HFFc6 (cell line): ENCODE measurements around the gene SNRNP70. TPM values are rescaled to one million over a fixed set of nuclear protein-coding genes. Genes with fewer than 3 reads are reported as not detected.

Experiments used
- DNase-seq: peaks from one replicate; pipeline ENCODE4 v3.0.0-alpha.2; 2018
- H3K27ac Mint-ChIP-seq: 2 replicates; pipeline ENCODE4 v1.8.0; 2020; ENCODE audit warnings: mild to moderate bottlenecking, mixed read lengths
- H3K27me3 Mint-ChIP-seq: 2 replicates; pipeline ENCODE4 v1.8.0; 2021; ENCODE audit warnings: mild to moderate bottlenecking, moderate library complexity, mixed read lengths; ENCODE audit not compliant: insufficient read depth
- H3K36me3 Mint-ChIP-seq: 2 replicates; pipeline ENCODE4 v1.8.0; 2021; ENCODE audit warnings: low read depth, mixed read lengths
- H3K4me1 Mint-ChIP-seq: 2 replicates; pipeline ENCODE4 v1.8.0; 2020; ENCODE audit warnings: low read depth, mixed read lengths
- H3K4me3 Mint-ChIP-seq: 2 replicates; pipeline ENCODE4 v1.8.0; 2020; ENCODE audit warnings: mild to moderate bottlenecking, moderate library complexity, mixed read lengths
- H3K9me3 Mint-ChIP-seq: 2 replicates; pipeline ENCODE4 v1.8.0; 2020; ENCODE audit warnings: mild to moderate bottlenecking, mixed read lengths
- total RNA-seq, 6 experiments: library from RNA; stranded (reverse); fragmentation: NEBNext Ultra II Directional; extraction: Animal tissue kit (Norgen Biotek cat#: 25700); gene quantifications; 2 replicates in 1 of 6; 3 replicates in 5 of 6; pipeline ENCODE4 v1.2.3, GENCODE V29; 2021
- TF ChIP-seq, protein P1 (sequence below): fragments of 200-600 bp; sonication (generic); IDR thresholded peaks from 2 replicates; pipeline ENCODE4 v1.5.0; 2021; ENCODE audit warnings: antibody characterized with exemption, mild to moderate bottlenecking

The SNRNP70 gene
- total RNA-seq, 6 experiments from 2014 or later, result 134 to 164 (median 156) TPM

DNA sequence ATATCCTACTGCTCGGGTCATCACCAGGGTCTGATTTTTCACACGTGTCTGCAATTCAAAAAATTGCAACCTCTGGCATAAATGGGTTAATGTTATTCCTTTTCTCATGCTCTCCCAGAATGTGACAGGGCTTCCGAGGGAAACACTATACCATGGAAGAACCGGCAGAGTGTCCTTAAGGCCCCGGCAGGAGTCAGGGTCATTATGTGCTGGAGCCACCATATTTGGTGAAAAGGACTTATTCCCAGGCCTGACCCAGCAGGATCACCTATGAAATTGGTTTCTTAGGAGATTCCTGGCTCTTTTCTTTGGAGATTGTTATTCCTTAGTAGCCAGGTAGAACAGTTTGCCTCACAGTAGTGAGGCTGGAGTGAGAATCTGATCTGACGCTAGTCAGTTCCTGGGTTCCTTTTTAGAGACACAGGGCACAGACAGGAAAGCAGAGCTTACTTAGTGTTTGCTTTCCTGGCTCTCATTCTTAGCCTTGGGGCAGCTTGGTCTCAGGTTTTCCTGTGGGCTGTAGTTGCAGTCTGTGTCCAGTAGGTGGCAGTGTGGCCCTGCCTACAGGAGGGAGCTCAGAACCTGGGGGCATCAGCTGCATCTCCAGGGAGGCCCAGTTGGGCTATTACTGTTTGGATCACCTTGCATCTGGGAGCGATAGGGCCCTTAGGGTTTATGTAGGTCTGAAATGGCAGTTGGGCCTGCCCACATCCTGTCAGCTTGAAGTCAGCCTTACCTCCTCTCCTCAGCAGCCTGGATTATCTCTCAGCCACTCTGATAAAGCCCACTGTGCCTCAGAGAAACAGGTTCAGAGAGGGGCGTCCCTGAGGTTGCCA, 12.4 kb downstream of the SNRNP70 start:
- Mint-ChIP-seq H3K36me3 (peaks cover 36% of the 10 kb centered on the region; the same call in 1 of the 2 replicates), H3K27me3 (peaks cover 2% of the 10 kb centered on the region; the same call in 1 of the 2 replicates), H3K4me3 (no peak overlapping the region), H3K9me3 (no peaks in the 10 kb centered on the region), H3K4me1 (peaks cover 8% of the 10 kb centered on the region), H3K27ac (peak overlapping the region; percentile 49; the same call in 1 of the 2 replicates)
- TF ChIP-seq, protein P1, sequence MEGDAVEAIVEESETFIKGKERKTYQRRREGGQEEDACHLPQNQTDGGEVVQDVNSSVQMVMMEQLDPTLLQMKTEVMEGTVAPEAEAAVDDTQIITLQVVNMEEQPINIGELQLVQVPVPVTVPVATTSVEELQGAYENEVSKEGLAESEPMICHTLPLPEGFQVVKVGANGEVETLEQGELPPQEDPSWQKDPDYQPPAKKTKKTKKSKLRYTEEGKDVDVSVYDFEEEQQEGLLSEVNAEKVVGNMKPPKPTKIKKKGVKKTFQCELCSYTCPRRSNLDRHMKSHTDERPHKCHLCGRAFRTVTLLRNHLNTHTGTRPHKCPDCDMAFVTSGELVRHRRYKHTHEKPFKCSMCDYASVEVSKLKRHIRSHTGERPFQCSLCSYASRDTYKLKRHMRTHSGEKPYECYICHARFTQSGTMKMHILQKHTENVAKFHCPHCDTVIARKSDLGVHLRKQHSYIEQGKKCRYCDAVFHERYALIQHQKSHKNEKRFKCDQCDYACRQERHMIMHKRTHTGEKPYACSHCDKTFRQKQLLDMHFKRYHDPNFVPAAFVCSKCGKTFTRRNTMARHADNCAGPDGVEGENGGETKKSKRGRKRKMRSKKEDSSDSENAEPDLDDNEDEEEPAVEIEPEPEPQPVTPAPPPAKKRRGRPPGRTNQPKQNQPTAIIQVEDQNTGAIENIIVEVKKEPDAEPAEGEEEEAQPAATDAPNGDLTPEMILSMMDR, result peak; percentile 100
- peak; percentile 76 for DNase-seq

DNA sequence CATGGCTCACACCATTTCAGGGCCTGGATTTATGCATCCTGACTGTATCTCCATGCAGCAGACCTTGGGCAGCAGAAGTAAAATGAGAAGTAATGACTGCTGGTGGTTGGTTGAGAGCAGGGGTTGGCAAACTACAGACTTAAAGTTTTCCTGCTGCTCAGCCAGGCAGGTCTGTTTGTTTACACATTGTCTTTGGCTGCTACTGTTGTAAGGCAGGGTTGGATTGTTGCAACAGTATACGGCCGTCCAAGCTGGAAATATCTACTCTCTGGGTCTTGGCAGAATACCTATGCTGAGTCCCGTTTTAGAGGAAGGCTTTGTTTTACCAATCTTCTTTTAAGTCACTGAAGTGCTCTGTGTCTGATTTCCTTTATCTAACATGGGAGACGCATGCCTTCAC, 13.5 kb downstream of the SNRNP70 start:
- DNase-seq, result no peak
- peaks cover 36% of the 10 kb centered on the region; the same call in 1 of the 2 replicates for H3K36me3 Mint-ChIP-seq
- TF ChIP-seq, protein P1, result no peak
- no peak overlapping the region; the same call in 1 of the 2 replicates for H3K27ac Mint-ChIP-seq
- H3K27me3 Mint-ChIP-seq, result peaks cover 2% of the 10 kb centered on the region; the same call in 1 of the 2 replicates
- H3K4me3 Mint-ChIP-seq, result no peak overlapping the region
- H3K9me3 Mint-ChIP-seq, result no peaks in the 10 kb centered on the region
- H3K4me1 Mint-ChIP-seq, result peaks cover 8% of the 10 kb centered on the region

DNA sequence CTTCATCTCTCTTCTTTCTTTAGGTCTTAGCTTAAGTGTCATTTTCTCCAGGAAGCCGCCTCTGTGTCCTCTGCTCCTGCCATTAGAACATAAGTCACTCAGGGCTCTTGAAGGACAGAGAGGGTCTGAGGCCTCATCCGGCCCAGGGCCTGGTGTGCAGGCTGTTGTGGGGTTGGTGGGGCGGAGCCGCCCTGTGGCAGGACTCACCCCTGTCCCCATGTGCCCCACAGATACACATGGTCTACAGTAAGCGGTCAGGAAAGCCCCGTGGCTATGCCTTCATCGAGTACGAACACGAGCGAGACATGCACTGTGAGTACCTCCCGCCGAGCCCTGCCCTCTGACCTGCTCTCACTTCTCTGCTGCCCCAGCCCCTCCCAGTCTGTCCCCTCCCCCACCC, 15.9 kb downstream of the SNRNP70 start:
- Mint-ChIP-seq H3K27ac (no peak overlapping the region), H3K4me3 (no peak overlapping the region), H3K27me3 (peaks cover 6% of the 10 kb centered on the region), H3K36me3 (peaks cover 34% of the 10 kb centered on the region), H3K4me1 (peaks cover 8% of the 10 kb centered on the region), H3K9me3 (no peaks in the 10 kb centered on the region)
- TF ChIP-seq, protein P1, result no peak
- no peak for DNase-seq

DNA sequence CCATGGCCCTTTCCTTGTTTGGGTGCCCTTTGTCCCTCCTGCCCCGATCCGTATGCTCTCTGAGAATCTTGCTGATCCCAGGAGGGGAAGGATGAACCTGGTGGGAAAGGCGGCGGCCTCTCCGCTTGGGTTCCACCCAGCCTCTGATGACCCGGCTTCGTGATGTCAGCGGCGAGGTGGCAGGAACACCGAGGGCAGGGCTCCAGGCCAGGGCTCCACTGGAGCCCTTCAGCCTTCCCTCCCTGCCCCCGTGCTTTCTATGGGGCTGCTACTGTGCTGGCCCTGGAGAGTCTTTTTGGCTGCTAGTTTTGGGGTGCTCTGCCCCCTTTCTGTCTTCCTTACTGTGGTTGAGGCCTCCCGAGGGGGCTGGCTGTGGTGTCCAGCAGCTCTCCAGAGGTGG, 17.1 kb downstream of the SNRNP70 start:
- DNase-seq, result no peak
- Mint-ChIP-seq H3K9me3 (no peaks in the 10 kb centered on the region), H3K4me3 (no peak overlapping the region), H3K36me3 (peaks cover 44% of the 10 kb centered on the region), H3K27ac (no peak overlapping the region), H3K4me1 (peaks cover 12% of the 10 kb centered on the region), H3K27me3 (peaks cover 10% of the 10 kb centered on the region)
- TF ChIP-seq, protein P1, result no peak

DNA sequence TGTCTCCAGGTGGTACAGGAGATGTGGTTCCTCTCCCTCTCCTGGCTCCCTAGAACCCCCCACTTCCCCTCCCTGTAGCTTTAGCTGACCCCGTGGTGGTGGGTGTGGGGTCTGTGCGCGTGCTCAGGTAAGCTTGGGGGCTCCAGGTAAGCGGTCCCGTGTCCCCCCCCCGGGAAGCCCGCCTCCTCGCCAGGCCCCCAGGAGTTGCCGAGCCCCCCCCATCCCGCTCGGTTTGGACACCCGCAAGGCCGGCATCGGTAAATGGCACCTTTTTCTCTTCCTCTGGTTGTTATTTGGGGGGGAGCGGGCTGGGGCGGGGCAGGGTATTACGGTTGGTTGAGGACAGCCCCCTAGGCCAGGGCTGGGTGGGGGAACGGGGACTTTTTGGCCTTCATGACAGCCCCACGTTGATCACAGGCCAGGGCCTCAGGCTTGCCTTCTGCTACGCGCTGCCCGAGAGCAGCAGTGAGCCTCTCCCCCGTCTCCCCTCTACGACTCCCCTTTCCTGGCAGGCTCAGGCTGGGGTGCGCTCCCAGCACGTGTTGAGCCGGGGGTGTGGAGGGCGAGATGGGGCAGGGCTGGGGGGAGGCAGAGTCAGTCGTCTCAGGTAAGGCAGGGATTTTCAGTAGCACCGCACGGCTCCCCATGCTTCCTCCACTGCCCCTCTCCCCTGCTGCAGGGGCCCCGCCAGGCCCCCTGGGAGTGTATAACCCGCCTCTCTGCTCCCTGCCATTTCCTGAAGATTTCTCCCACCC, 18.3 kb downstream of the SNRNP70 start:
- Mint-ChIP-seq H3K4me1 (peaks cover 8% of the 10 kb centered on the region; the same call in 1 of the 2 replicates), H3K9me3 (no peaks in the 10 kb centered on the region), H3K4me3 (no peak overlapping the region), H3K36me3 (peaks cover 42% of the 10 kb centered on the region), H3K27ac (no peak overlapping the region), H3K27me3 (peaks cover 8% of the 10 kb centered on the region)
- DNase-seq, result no peak
- TF ChIP-seq, protein P1, result no peak
